Coronary artery (tissue), 2 donors: Measurements from ENCODE around the gene NOL9.
A peak's percentile ranks its signal among the peaks of the same experiment; 100 is the strongest.

Experiments
- DNase-seq: peaks from one replicate; pipeline ENCODE4 v3.0.0-alpha.2; 2017; ENCODE audit warnings: low spot score
- H3K27ac ChIP-seq, 2 donors: fragments of 200-600 bp; sonication (generic); one replicate each; pipeline ENCODE4 v1.5.1; 2016 to 2019
- H3K4me3 ChIP-seq: fragments of 200-600 bp; sonication (generic); 2 replicates; pipeline ENCODE4 v1.5.1; 2016; ENCODE audit warnings: mild to moderate bottlenecking, moderate library complexity
- TF ChIP-seq, protein P1 (sequence below): fragments of 200-600 bp; sonication (generic); IDR thresholded peaks from one replicate; pipeline ENCODE4 v1.5.1; 2019; ENCODE audit warnings: antibody characterized with exemption

NOL9 gene

DNA sequence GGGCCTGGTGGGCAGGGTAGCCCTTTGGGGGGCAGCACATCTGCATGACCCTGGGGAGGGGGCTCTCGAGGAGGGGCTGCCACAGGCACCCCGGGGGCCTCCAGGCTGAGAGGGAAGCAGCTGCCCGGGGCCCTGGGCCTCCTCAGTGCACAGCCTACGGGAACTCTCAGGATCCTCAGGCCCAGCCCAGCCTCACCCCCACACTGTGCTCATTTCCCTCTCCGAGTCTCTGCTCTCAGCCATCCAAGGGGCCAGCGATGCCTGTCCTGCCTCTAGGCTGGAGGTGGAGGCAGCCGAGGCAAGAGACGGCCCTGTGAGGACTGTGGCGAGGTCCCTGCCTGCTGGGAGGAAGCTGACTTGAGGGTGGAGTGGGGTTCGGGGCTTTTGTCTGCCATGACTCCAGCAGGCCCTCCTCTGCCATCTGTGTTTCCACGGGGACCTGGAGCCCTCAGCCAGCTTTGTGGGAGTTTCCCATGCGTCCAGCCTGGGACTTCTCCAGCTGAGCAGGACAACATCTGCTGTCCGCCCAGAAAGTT is 55.7 kb downstream of the NOL9 start:
- H3K4me3 ChIP-seq: no peak overlapping the region
- TF ChIP-seq, protein P1, sequence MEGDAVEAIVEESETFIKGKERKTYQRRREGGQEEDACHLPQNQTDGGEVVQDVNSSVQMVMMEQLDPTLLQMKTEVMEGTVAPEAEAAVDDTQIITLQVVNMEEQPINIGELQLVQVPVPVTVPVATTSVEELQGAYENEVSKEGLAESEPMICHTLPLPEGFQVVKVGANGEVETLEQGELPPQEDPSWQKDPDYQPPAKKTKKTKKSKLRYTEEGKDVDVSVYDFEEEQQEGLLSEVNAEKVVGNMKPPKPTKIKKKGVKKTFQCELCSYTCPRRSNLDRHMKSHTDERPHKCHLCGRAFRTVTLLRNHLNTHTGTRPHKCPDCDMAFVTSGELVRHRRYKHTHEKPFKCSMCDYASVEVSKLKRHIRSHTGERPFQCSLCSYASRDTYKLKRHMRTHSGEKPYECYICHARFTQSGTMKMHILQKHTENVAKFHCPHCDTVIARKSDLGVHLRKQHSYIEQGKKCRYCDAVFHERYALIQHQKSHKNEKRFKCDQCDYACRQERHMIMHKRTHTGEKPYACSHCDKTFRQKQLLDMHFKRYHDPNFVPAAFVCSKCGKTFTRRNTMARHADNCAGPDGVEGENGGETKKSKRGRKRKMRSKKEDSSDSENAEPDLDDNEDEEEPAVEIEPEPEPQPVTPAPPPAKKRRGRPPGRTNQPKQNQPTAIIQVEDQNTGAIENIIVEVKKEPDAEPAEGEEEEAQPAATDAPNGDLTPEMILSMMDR: no peak
- DNase-seq: no peak
- peak overlapping the region in 1 of 2 donors; percentile 76 for H3K27ac ChIP-seq

DNA sequence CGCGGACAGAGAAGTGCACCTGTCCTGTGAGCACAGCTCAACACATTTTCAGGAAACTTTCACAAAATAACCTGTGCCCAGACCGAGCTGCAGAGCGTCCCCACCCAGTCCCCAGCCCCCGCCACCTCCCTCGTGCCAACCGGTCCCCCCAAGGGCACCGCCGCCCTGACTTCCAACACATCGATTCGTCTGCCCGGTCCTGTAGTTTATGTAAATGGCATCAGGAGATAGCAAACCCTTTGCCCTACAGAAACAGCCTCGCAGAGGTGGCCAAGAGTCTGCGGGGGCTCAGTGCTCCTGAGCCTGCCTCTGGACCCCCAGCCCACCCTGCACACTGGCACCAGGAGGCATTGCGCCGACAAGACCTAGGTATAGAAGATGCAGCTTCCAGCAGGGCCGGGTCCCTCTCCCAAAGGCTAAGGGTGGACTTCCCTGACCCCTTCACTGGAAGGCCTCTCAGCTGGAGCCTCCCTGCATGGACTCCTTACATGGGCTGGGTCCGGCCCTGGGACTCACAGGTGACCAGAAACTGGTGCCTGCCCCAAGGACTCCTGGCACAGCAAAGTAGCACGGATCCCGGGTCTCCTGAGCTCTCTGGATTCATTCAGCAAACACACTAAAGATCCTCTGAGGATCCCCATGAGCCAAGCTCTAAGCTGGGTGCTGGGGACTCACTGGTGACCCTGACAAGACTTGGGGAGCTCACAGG is 56.3 kb downstream of the NOL9 start:
- DNase-seq: no peak
- Histone ChIP-seq H3K27ac (peak overlapping the region in 1 of 2 donors; percentile 76), H3K4me3 (peak overlapping the region; percentile 89)
- TF ChIP-seq, protein P1: no peak

DNA sequence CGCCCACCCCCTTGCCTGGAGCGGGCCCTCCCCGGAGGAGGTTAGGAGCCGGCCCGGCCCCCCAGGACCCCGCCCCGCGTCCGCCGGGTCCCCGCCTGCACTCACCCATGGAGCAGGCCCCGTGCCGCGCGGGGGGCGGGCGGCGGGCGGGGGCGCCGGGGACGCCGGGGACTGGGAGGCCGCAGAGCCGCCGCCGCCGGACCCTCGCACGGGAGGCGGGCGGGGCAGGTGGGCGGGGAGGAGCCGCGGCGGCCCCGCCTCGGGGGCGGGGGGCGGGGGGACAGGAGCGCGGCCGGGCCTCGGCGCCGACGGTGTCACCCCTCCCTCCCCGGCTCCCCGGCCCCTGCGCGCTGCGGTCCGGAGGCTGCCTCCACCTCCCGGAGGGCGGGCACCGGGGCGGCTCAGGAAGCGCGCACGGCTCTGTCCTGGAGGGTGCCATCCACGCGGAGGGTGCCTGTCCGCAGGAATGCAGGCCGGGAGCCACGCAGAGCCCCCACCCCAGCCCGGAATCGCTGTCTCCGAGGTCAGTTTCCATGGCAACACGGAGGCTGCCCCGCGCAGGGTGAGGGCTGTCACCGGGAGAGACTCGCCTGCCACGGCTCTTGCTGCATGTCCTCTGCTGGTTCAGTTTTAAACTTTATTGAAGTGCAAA is 57.0 kb downstream of the NOL9 start:
- DNase-seq: no peak
- peak overlapping the region in 1 of 2 donors; percentile 76 for H3K27ac ChIP-seq
- TF ChIP-seq, protein P1: no peak
- peak overlapping the region; percentile 89 for H3K4me3 ChIP-seq

DNA sequence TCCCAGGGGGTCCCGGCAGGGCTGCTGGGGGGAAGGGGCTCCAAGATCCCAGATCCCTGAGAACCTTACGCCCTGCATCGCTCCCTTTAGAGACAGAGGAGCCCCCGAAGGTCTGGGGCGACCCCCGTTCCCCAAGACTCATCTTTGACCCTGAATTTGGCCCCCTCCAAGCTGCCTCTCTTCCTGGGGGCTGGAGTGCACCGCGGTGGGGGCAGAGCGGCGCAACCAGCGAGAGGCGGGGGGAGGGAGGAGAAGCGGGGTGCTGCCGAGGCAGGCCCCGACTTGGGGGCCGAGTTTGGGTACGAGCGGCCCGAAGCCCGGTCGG is 57.5 kb downstream of the NOL9 start:
- Histone ChIP-seq H3K27ac (peak overlapping the region in 1 of 2 donors; percentile 76), H3K4me3 (peak overlapping the region; percentile 89)
- DNase-seq: no peak
- TF ChIP-seq, protein P1: no peak

DNA sequence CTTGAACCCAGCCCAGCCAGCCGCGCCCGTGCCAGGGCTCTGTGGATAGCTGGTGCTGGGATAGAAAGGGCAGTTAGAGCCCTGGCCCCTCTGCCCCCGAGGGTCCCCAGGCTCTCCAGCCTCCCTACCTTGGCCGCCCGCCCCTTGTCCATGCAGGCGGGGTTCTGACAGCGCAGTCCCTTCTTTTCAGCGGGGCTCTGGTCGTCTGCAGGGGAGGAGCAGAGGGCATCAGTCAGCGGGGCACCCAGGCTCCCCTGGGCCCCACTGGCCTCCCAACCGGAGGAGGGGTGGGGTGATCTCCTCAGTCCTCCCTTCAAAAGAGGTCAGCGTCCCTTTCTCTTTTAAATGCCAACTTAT is 58.0 kb downstream of the NOL9 start:
- no peak for DNase-seq
- Histone ChIP-seq H3K27ac (peak overlapping the region in 1 of 2 donors; percentile 38), H3K4me3 (peak overlapping the region; percentile 89)

DNA sequence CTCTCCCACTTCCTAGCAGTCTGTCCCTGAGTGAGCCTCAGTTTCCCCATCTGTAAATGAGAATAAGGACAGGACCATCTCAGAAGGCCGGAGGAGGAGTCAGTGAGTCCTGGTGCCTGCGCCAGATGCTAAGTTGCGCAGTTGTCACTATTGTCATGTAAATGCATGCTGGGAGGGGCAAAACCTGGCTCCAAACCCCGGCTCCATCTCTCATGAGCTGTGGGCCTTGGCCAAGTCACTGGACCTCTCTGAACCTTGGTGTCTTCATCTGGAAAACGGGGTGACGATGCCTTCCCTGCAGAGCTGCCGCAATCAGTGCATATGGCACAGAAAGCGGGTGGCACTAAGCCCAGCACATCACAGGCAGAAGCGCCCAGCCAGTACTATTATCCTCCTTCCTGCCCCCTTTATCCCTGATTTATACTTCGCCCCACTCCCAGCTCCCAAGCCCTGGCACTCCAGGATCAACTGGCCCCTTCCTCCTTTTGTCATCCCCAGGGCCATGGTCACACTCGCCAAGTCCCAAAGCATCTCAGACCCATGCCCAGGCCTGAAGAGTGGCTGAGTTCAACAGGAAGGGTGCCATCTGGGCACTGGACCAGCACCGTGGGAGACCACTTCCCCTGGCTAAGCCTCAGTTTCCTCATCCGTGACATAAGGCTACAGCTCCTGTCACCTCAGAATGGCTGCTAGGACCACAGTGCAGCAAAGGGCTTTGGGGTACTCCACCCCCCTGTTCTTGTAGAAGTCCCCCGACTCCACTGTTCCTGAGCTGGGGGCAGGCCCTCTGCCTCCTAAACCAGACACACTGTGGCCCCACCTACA is 58.6 kb downstream of the NOL9 start:
- TF ChIP-seq, protein P1: no peak
- DNase-seq: no peak
- H3K4me3 ChIP-seq: peak overlapping the region; percentile 89
- peak overlapping the region in 1 of 2 donors; percentile 38 for H3K27ac ChIP-seq

More for the DNA sequence above, 58.0 kb downstream of the NOL9 start:
- TF ChIP-seq, protein P1: no peak
